Measurements from ENCODE around the gene PIGP. TPM values are rescaled to one million over a fixed set of nuclear protein-coding genes. Genes with fewer than 3 reads are reported as not detected.
"Not testable (repeated sequence)": the region's sequence is repeated elsewhere in the genome, so short reads cannot be mapped to it uniquely, and the experiment has no call there.

The PIGP gene
- total RNA-seq, 3 donors from 2014 or later = 14.7 to 29.6 (median 25.5) TPM

DNA sequence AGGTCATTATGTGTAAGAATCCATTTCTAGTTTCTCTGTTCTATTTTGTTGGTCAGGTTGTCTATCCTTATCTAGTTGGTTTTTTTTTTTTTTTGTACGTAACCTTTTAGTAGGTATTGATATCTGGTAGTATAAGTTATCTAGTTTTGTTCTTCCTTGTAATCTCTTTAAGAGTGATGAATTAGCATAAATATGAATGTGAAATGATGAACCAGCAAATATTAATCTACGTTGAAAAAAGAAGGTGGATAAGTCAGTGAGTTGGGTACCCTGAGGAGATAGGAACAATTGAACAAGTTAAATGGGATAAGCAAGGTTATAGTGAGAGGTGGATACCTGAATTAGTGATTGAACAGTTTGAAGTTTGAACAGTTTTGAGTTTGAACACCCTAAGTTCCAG lies 34.1 kb upstream of the PIGP start:
- TF ChIP-seq, protein P1, sequence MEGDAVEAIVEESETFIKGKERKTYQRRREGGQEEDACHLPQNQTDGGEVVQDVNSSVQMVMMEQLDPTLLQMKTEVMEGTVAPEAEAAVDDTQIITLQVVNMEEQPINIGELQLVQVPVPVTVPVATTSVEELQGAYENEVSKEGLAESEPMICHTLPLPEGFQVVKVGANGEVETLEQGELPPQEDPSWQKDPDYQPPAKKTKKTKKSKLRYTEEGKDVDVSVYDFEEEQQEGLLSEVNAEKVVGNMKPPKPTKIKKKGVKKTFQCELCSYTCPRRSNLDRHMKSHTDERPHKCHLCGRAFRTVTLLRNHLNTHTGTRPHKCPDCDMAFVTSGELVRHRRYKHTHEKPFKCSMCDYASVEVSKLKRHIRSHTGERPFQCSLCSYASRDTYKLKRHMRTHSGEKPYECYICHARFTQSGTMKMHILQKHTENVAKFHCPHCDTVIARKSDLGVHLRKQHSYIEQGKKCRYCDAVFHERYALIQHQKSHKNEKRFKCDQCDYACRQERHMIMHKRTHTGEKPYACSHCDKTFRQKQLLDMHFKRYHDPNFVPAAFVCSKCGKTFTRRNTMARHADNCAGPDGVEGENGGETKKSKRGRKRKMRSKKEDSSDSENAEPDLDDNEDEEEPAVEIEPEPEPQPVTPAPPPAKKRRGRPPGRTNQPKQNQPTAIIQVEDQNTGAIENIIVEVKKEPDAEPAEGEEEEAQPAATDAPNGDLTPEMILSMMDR (IDR thresholded peaks at IDR 0.05) = no peak
- TF ChIP-seq POLR2A (IDR thresholded peaks at IDR 0.05) (no peak), POLR2AphosphoS5 (IDR thresholded peaks at IDR 0.05) (no peak)
- H3K27ac ChIP-seq = no peak overlapping the region
- H3K4me3 ChIP-seq = no peak overlapping the region
- no peaks in the 10 kb centered on the region for H3K4me1 ChIP-seq
- H3K27me3 ChIP-seq = no peaks in the 10 kb centered on the region
- DNase-seq (ENCODE audit: low spot score in 2 of 2) = no peak
- no peaks in the 10 kb centered on the region for H3K36me3 ChIP-seq
- intact Hi-C loops (cut with DNase I; ENCODE audit: low total_unique reads) = no loop called here
- no peaks in the 10 kb centered on the region for H3K9me3 ChIP-seq

DNA sequence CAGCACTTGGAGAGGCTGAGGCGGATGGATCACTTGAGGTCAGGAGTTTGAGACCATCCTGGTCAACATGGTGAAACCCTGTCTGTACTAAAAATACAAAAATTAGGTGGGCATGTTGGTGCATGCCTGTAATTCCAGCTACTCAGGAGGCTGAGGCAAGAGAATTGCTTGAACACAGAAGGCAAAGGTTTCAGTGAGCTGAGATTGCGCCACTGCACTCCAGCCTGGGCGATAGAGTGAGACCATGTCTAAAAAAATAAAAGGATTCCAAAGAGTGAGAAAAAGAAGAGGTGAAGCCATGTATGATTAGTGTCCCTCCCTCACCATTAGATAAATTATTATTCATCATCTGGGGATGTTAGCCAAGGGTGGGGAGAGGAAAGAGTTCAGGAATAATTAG lies 29.9 kb upstream of the PIGP start:
- DNase-seq (ENCODE audit: low spot score in 2 of 2); H3K4me1 ChIP-seq; H3K27me3 ChIP-seq; intact Hi-C loops (cut with DNase I; ENCODE audit: low total_unique reads); H3K9me3 ChIP-seq; H3K4me3 ChIP-seq; H3K27ac ChIP-seq; H3K36me3 ChIP-seq: not testable (repeated sequence)

DNA sequence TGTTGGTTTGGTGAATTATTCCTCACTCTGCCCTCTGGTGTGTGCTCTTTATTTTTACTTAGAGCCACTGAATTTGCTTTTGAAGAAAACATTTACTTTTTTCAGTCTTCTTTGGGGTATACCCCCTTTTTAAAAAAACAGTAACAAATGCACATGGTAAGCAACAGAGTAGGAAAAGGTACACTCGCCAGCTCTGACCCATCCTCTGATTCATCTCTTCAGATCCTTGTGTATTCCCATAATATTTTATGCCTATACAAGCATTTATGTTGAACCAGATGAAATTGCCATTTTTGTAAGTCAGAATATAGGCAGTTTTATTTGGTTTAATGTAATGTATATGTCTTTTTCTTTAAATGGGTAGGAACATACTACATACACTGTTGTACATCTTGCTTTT lies 28.5 kb upstream of the PIGP start:
- Histone ChIP-seq H3K27ac (no peak overlapping the region), H3K27me3 (no peaks in the 10 kb centered on the region), H3K4me3 (no peak overlapping the region), H3K4me1 (no peaks in the 10 kb centered on the region), H3K9me3 (no peaks in the 10 kb centered on the region), H3K36me3 (peaks cover 6% of the 10 kb centered on the region)
- intact Hi-C loops (cut with DNase I; ENCODE audit: low total_unique reads) = no loop called here
- TF ChIP-seq POLR2AphosphoS5 (IDR thresholded peaks at IDR 0.05) (no peak), POLR2A (IDR thresholded peaks at IDR 0.05) (no peak)
- TF ChIP-seq, protein P1 (IDR thresholded peaks at IDR 0.05) = no peak
- no peak for DNase-seq (ENCODE audit: low spot score in 2 of 2)

DNA sequence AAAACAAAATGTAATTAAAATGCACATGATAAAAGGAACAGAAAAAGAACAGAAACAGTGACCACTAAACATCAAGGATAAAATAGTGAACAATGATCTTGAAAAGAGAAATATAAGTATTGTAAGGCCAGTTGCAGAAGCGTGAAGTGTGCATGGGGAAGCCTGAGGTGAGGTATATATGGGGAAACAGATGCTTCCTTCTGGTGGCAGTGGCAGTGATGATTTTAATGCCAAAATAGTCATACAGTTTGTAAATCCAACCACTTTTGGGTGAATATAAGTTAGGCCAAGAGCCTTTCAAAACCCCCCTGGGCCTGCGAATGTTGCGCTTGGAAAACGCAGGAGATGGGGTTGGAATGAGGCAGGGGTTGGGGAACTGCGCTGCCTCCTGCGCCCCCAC lies 27.4 kb upstream of the PIGP start:
- no peaks in the 10 kb centered on the region for H3K9me3 ChIP-seq
- TF ChIP-seq POLR2AphosphoS5 (IDR thresholded peaks at IDR 0.05) (no peak), POLR2A (IDR thresholded peaks at IDR 0.05) (no peak)
- TF ChIP-seq, protein P1 (IDR thresholded peaks at IDR 0.05) = no peak
- H3K4me3 ChIP-seq = no peak overlapping the region
- intact Hi-C loops (cut with DNase I; ENCODE audit: low total_unique reads) = no loop called here
- no peaks in the 10 kb centered on the region for H3K4me1 ChIP-seq
- no peaks in the 10 kb centered on the region for H3K27me3 ChIP-seq
- no peak overlapping the region for H3K27ac ChIP-seq
- H3K36me3 ChIP-seq = peaks cover 6% of the 10 kb centered on the region
- no peak for DNase-seq (ENCODE audit: low spot score in 2 of 2)

DNA sequence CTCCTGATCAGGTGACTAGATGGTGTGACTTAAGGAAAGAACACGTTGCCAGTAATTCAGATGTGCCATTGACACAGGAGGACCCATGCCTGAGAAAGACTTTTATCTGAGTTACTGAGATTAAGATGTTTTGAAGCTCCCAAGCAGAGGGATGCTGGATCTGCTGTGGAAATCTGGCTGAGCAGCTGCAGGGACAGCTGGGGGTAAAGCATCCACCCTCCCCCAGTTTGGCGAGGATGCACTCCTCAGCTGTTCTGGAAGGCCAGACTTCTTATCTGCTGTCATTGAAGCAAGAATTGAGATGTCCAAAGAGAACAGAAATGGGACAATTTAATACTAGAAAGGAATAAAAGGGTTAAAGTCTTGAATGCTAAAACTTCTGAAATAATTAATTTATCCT lies 25.9 kb upstream of the PIGP start:
- TF ChIP-seq, protein P1 (IDR thresholded peaks at IDR 0.05) = no peak
- TF ChIP-seq POLR2AphosphoS5 (IDR thresholded peaks at IDR 0.05) (no peak), POLR2A (IDR thresholded peaks at IDR 0.05) (no peak)
- no peak for DNase-seq (ENCODE audit: low spot score in 2 of 2)
- Histone ChIP-seq H3K4me1 (no peaks in the 10 kb centered on the region), H3K27ac (no peak overlapping the region), H3K36me3 (peaks cover 6% of the 10 kb centered on the region), H3K9me3 (no peaks in the 10 kb centered on the region), H3K27me3 (no peaks in the 10 kb centered on the region), H3K4me3 (no peak overlapping the region)
- intact Hi-C loops (cut with DNase I; ENCODE audit: low total_unique reads) = no loop called here

DNA sequence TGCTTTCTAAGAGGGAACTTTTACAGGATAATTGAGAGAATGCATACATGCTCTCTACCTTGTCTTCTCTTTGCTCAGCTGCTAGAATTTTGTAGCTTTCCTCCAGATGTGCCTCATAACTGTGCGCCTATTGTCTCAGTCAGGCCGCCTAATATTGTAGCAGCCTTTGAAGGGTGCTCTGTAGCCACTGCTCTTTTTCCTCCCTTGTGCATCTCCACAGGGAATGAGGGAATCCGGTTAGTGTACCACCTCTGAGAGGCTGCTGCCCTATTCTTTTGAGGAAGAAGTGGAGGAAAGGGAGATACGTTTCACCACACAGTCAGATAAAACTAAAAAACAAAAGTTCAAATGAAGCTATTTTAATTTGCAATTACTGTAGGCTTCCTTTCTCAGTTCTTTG lies 22.9 kb upstream of the PIGP start:
- DNase-seq (ENCODE audit: low spot score in 2 of 2) = no peak
- H3K4me3 ChIP-seq = no peak overlapping the region
- no peak overlapping the region for H3K27ac ChIP-seq
- TF ChIP-seq POLR2AphosphoS5 (IDR thresholded peaks at IDR 0.05) = no peak
- TF ChIP-seq, protein P1 (IDR thresholded peaks at IDR 0.05) = no peak
- TF ChIP-seq POLR2A (IDR thresholded peaks at IDR 0.05) = no peak
- H3K36me3 ChIP-seq = peaks cover 6% of the 10 kb centered on the region
- intact Hi-C loops (cut with DNase I; ENCODE audit: low total_unique reads) = no loop called here
- no peaks in the 10 kb centered on the region for H3K27me3 ChIP-seq
- H3K9me3 ChIP-seq = no peaks in the 10 kb centered on the region
- no peaks in the 10 kb centered on the region for H3K4me1 ChIP-seq

Data from breast epithelium (tissue), 4 donors.